Neural progenitor cell (in vitro differentiated cells): ENCODE data around the gene KRTAP10-9. TPM values are rescaled to one million over a fixed set of nuclear protein-coding genes. Genes with fewer than 3 reads are reported as not detected.
"Not testable (repeated sequence)": the region's sequence is repeated elsewhere in the genome, so short reads cannot be mapped to it uniquely, and the experiment has no call there.

Experiments
- DNase-seq: peaks from one replicate; pipeline ENCODE4 v3.0.0-alpha.2; 2016; ENCODE audit warnings: low spot score
- H2AFZ ChIP-seq: fragments of 200-600 bp; sonication (generic); replicated peaks from 2 replicates; pipeline ENCODE4 v1.6.1; 2016; ENCODE audit warnings: antibody characterized with exemption
- H3F3A ChIP-seq: fragments of 200-600 bp; sonication (generic); 2 replicates; pipeline ENCODE4 v1.6.1; 2016; ENCODE audit warnings: antibody characterized with exemption, low read depth
- H3K27ac ChIP-seq: fragments of 200-600 bp; sonication (generic); 2 replicates; pipeline ENCODE4 v1.5.1; 2016; ENCODE audit warnings: mild to moderate bottlenecking
- H3K27me3 ChIP-seq: fragments of 200-600 bp; sonication (generic); 2 replicates; pipeline ENCODE4 v1.6.1; 2016; ENCODE audit warnings: mild to moderate bottlenecking, moderate library complexity
- H3K36me3 ChIP-seq: fragments of 200-600 bp; sonication (generic); 2 replicates; pipeline ENCODE4 v1.5.1; 2016
- H3K4me1 ChIP-seq: fragments of 200-600 bp; sonication (generic); 2 replicates; pipeline ENCODE4 v1.6.1; 2016; ENCODE audit warnings: mixed run types
- H3K4me2 ChIP-seq: fragments of 200-600 bp; sonication (generic); 2 replicates; pipeline ENCODE4 v1.6.1; 2016
- H3K4me3 ChIP-seq: fragments of 200-600 bp; sonication (generic); 2 replicates; pipeline ENCODE4 v1.5.1; 2016
- H3K79me2 ChIP-seq: fragments of 200-600 bp; sonication (generic); 2 replicates; pipeline ENCODE4 v1.6.1; 2016; ENCODE audit warnings: low read depth
- H3K9ac ChIP-seq: fragments of 200-600 bp; sonication (generic); 2 replicates; pipeline ENCODE4 v1.6.1; 2016
- H3K9me3 ChIP-seq: fragments of 200-600 bp; sonication (generic); 2 replicates; pipeline ENCODE4 v1.5.1; 2016; ENCODE audit warnings: low read depth
- H4K20me1 ChIP-seq: fragments of 200-600 bp; sonication (generic); 2 replicates; pipeline ENCODE4 v1.6.1; 2016; ENCODE audit warnings: low read depth
- H3K27ac Mint-ChIP-seq: 3 replicates; pipeline ENCODE4 v1.8.0; 2021; ENCODE audit warnings: mixed read lengths
- H3K27me3 Mint-ChIP-seq: 2 replicates; pipeline ENCODE4 v1.8.0; 2022; ENCODE audit warnings: low read depth, mild to moderate bottlenecking, inconsistent platforms, moderate library complexity, mixed read lengths; ENCODE audit not compliant: insufficient read depth
- H3K36me3 Mint-ChIP-seq: 3 replicates; pipeline ENCODE4 v1.8.0; 2021; ENCODE audit warnings: mixed read lengths
- H3K4me1 Mint-ChIP-seq: 3 replicates; pipeline ENCODE4 v1.8.0; 2021; ENCODE audit warnings: mixed read lengths
- H3K4me3 Mint-ChIP-seq: 3 replicates; pipeline ENCODE4 v1.8.0; 2021; ENCODE audit warnings: mild to moderate bottlenecking, moderate library complexity, mixed read lengths
- H3K9me3 Mint-ChIP-seq: 3 replicates; pipeline ENCODE4 v1.8.0; 2020; ENCODE audit warnings: mixed read lengths
- CTCF ChIP-seq: fragments of 200-600 bp; sonication (generic); IDR thresholded peaks from 2 replicates; pipeline ENCODE4 v1.5.1; 2017; ENCODE audit warnings: antibody characterized with exemption, mild to moderate bottlenecking
- EZH2 ChIP-seq: fragments of 200-600 bp; sonication (generic); IDR thresholded peaks from 2 replicates; pipeline ENCODE4 v1.6.1; 2017; ENCODE audit warnings: antibody characterized with exemption, mild to moderate bottlenecking, moderate library complexity
- EZH2phosphoT487 ChIP-seq: fragments of 200-600 bp; sonication (generic); IDR thresholded peaks from 2 replicates; pipeline ENCODE4 v1.6.1; 2017; ENCODE audit warnings: antibody characterized with exemption
- total RNA-seq: library from RNA; depleted of rRNA; stranded (reverse); fragments of >200 nt; gene quantifications from 2 replicates; pipeline ENCODE4 v1.2.3, GENCODE V29; 2015; ENCODE audit warnings: low replicate concordance

Gene KRTAP10-9
- total RNA-seq, 1 donor from 2014 or later = not detected

- Histone ChIP-seq H3F3A (peaks cover 16% of the 10 kb centered on the region), H3K27me3 (no peaks in the 10 kb centered on the region), H3K4me3 (no peak overlapping the region), H4K20me1 (no peaks in the 10 kb centered on the region), H3K36me3 (no peaks in the 10 kb centered on the region), H3K9ac (no peak overlapping the region), H3K4me1 (peaks cover 19% of the 10 kb centered on the region), H3K4me2 (no peak overlapping the region), H3K27ac (no peak overlapping the region), H3K9me3 (peaks cover 8% of the 10 kb centered on the region), H2AFZ (no peak overlapping the region), H3K79me2 (no peaks in the 10 kb centered on the region)
- Mint-ChIP-seq H3K27ac (no peak overlapping the region), H3K9me3 (peaks cover 35% of the 10 kb centered on the region), H3K36me3 (no peaks in the 10 kb centered on the region), H3K4me3 (no peak overlapping the region), H3K27me3 (peaks cover 14% of the 10 kb centered on the region), H3K4me1 (peaks cover 15% of the 10 kb centered on the region)
- DNase-seq = no peak
- TF ChIP-seq CTCF (no peak), EZH2 (no peak), EZH2phosphoT487 (no peak)
These were observed 18.0 kb downstream of the KRTAP10-9 start for GRCh38 chr21:44644878-44645277.

- H3K27ac ChIP-seq, H3K27me3 ChIP-seq, H3K36me3 Mint-ChIP-seq, H3K4me3 Mint-ChIP-seq, H3K9me3 ChIP-seq, H3K36me3 ChIP-seq, H4K20me1 ChIP-seq, H3K27ac Mint-ChIP-seq, H3K9ac ChIP-seq, H3K79me2 ChIP-seq, H3K4me3 ChIP-seq: not testable (repeated sequence)
- Mint-ChIP-seq H3K27me3 (peaks cover 12% of the 10 kb centered on the region), H3K9me3 (peaks cover 35% of the 10 kb centered on the region), H3K4me1 (peaks cover 15% of the 10 kb centered on the region)
- H2AFZ ChIP-seq = peak within 1 kb of the TSS; percentile 76
- peak; percentile 20 for DNase-seq
- H3K4me1 ChIP-seq = peaks cover 19% of the 10 kb centered on the region
- H3F3A ChIP-seq = peaks cover 16% of the 10 kb centered on the region
- peak within 1 kb of the TSS; percentile 8 for H3K4me2 ChIP-seq
These were observed 19.7 kb downstream of the KRTAP10-9 start, which contains the start of gene KRTAP10-11 for GRCh38 chr21:44646366-44647221. KRTAP10-11 (plus strand) TSS chr21:44646414; CDS start chr21:44646459, 45 bp downstream.

GRCh38 chr21:44647222-44647552 lies 20.3 kb downstream of the KRTAP10-9 start:
- Histone ChIP-seq H3K36me3 (no peaks in the 10 kb centered on the region), H3K9me3 (peaks cover 8% of the 10 kb centered on the region), H3K27me3 (no peaks in the 10 kb centered on the region), H3K79me2 (no peaks in the 10 kb centered on the region), H3K27ac (no peak overlapping the region), H3K4me3 (no peak overlapping the region), H3F3A (peaks cover 16% of the 10 kb centered on the region), H2AFZ (peak overlapping the region; percentile 76), H3K9ac (no peak overlapping the region), H4K20me1 (no peaks in the 10 kb centered on the region), H3K4me2 (peak overlapping the region; percentile 8), H3K4me1 (peaks cover 19% of the 10 kb centered on the region)
- Mint-ChIP-seq H3K27ac (no peak overlapping the region), H3K4me3 (no peak overlapping the region), H3K4me1 (peaks cover 15% of the 10 kb centered on the region), H3K27me3 (peaks cover 12% of the 10 kb centered on the region), H3K9me3 (peaks cover 34% of the 10 kb centered on the region), H3K36me3 (peaks cover 4% of the 10 kb centered on the region)
- no peak for TF ChIP-seq EZH2
- no peak for TF ChIP-seq EZH2phosphoT487
- no peak for TF ChIP-seq CTCF
- peak; percentile 41 for DNase-seq
